AG10803 (cell line): ENCODE measurements around the gene TOMM40L.

ENCODE experiments used
- DNase-seq: peaks from one replicate; pipeline ENCODE4 v3.0.0; 2010; ENCODE audit warnings: low read depth
- H3K4me3 ChIP-seq: 2 replicates; pipeline ENCODE4 v1.5.1; 2011; ENCODE audit warnings: mild to moderate bottlenecking, low read length, control low read depth
- CTCF ChIP-seq: conservative IDR thresholded peaks from 2 replicates; pipeline ENCODE4 v1.5.1; 2011; ENCODE audit warnings: mild to moderate bottlenecking, low read length, control low read depth, inconsistent platforms

Gene TOMM40L

GRCh38 chr1:161216945-161217712 lies 8.7 kb upstream of the TOMM40L start:
- no peak for TF ChIP-seq CTCF
- H3K4me3 ChIP-seq = no peak overlapping the region
- DNase-seq = peak; percentile 69

- H3K4me3 ChIP-seq = no peak overlapping the region
- DNase-seq = no peak
- TF ChIP-seq CTCF = no peak
Observed at GRCh38 chr1:161217831-161218230, 8.0 kb upstream of the TOMM40L start.

GRCh38 chr1:161218301-161219077 lies 7.4 kb upstream of the TOMM40L start:
- DNase-seq = no peak
- no peak for TF ChIP-seq CTCF

GRCh38 chr1:161219078-161219892 lies 6.6 kb upstream of the TOMM40L start:
- no peak for TF ChIP-seq CTCF
- no peak overlapping the region for H3K4me3 ChIP-seq
- DNase-seq = no peak

More at GRCh38 chr1:161218301-161219077, 7.4 kb upstream of the TOMM40L start:
- no peak overlapping the region for H3K4me3 ChIP-seq

GRCh38 chr1:161220002-161220401 lies 5.9 kb upstream of the TOMM40L start:
- no peak for DNase-seq
- no peak overlapping the region for H3K4me3 ChIP-seq
- TF ChIP-seq CTCF = no peak

GRCh38 chr1:161222175-161223019 lies 3.5 kb upstream of the TOMM40L start:
- no peak overlapping the region for H3K4me3 ChIP-seq
- TF ChIP-seq CTCF = no peak
- no peak for DNase-seq
